Measurements from ENCODE around the gene OR11H6.
"Not testable (repeated sequence)": the region's sequence is repeated elsewhere in the genome, so short reads cannot be mapped to it uniquely, and the experiment has no call there.

OR11H6 gene, protein sequence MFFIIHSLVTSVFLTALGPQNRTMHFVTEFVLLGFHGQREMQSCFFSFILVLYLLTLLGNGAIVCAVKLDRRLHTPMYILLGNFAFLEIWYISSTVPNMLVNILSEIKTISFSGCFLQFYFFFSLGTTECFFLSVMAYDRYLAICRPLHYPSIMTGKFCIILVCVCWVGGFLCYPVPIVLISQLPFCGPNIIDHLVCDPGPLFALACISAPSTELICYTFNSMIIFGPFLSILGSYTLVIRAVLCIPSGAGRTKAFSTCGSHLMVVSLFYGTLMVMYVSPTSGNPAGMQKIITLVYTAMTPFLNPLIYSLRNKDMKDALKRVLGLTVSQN

DNA sequence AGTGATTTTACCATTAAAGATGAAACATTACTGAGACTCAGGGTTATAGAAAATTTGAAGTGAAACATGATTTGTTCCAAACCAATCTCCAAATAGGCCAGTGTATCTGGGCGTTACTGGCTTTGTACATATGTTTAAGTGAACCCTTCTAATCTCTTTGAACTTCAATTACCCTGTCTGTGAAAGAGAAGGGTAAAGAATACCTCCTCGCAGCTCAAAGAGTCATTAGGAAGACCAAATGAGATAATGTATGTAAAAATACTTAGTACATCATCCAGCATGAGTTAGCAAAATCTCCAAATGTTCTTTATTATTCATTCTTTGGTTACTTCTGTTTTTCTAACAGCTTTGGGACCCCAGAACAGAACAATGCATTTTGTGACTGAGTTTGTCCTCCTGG, at the start of gene OR11H6:
Gene OR11H6 (plus strand): TSS at position 301 of the 400 bp plus-strand sequence. CDS start 0 bp downstream, at position 301.
- DNase-seq, result no peak

DNA sequence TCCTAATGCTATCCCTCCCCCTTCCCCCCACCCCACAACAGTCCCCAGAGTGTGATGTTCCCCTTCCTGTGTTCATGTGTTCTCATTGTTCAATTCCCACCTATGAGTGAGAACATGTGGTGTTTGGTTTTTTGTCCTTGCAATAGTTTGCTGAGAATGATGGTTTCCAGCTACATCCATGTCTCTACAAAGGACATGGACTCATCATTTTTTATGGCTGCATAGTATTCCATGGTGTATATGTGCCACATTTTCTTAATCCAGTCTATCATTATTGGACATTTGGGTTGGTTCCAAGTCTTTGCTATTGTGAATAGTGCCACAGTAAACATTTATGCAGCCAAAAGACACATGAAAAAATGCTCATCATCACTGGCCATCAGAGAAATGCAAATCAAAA, 49.3 kb upstream of the OR11H6 start:
- not testable (repeated sequence) for DNase-seq

DNA sequence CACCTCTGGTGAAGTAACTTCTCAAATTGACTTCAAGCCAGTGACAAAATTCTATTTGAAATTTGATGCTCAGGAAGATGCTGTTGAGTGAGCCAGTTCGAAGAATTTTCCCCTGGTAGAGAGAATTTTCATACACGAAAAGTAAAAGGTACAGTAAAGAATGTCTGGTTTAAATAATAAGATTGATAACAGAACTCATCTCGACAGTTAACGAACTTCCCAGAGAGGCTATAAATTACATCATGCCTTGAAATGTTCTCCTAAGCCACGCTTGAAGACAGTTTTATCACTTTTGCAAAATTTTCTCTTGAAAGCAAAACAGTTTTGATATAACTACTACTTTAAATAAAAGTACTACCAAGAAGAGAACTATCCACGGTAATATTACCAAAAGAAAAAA, 47.2 kb upstream of the OR11H6 start:
- no peak for DNase-seq

DNA sequence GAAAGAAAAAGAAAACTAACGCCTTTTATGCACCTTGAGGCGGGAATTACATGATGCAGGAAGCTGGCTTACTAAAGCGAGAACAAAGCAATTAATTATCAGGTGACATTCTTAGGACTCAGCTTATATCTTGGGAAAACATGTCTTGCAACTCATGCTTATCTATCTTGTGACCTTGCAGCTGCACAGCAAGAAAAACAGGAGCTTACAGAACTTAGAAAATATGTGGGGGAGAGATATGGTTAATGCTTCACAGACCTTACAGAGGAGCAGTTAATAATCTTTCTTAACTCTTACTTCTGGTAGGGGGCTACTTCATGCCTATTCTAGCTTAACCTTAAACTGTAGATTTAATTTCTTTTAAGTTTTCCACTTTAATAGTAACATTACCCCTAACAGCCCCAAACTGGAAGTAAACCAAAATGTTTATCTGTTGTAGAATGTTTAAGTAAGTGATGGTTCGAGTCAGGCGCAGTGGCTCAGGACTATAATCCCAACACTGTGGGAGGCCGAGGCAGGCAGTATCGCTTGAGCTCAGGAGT, 46.0 kb upstream of the OR11H6 start:
- DNase-seq, result no peak

DNA sequence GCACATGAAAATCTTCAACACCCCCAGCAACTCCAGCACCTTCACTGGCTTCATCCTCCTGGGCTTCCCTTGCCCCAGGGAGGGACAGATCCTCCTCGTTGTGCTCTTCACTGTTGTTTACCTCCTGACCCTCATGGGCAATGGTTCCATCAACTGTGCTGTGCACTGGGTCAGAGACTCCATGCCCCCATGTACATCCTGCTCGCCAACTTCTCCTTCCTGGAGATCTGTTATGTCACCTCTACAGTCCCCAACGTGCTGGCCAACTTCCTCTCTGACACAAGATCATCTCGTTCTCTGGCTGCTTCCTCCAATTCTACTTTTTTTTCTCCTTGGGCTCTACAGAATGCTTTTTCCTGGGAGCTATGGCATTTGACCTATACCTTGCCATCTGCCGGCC, 44.3 kb upstream of the OR11H6 start:
- no peak for DNase-seq

DNA sequence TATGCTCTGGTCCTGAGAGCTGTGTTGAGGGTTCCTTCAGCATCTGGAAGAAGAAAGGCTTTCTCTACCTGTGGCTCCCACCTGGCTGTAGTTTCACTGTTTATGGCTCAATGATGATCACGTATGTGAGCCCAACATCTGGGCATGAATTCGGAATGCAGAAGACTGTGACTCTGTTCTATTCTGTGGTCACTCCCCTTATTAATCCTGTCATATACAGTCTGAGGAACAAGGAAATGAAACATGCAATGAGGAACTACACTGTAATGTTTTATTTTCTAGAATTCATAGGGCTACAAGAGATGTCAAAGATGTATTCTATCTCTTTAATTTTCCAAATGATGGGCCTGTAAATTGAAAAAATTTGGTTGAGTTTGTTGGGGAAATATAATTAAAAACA, 43.6 kb upstream of the OR11H6 start:
- DNase-seq, result no peak

DNA sequence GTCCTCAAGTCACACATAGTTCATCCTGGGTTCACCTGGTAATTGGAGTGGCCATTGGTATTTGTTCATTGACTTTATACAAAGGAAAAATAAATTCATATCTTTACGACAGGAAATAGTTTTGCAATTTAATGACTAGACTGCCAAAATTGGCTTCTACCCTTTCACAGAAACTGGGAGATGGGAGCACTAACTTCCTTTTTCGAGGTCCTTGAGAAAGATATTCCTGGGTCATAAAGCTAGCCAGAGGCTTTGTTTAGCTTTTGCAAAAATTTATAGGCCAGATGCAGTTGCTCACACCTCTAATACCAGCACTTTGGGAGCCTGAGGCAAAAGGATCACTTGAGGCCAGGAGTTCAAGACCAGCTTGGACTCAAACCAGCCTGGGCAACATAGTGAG, 43.0 kb upstream of the OR11H6 start:
- no peak for DNase-seq

DNA sequence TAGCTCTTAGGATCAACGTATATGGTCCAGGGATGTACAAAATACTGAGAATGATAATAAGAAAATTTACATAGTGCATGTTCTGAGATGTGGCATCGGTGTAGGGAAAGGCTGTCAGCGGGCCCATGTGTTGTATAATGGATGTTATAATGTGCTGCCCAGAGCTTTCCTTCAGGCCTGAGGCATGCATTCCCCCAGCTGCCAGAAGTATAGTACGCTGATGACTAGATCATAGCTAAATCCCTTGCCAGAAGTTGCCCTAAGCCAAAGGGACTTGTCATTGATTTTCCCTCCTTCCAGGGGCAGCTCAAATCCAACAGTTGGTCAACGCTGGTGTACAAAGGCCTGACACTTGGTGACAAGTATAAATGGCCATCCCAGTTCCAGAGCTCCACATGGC, 39.3 kb upstream of the OR11H6 start:
- no peak for DNase-seq

DNA sequence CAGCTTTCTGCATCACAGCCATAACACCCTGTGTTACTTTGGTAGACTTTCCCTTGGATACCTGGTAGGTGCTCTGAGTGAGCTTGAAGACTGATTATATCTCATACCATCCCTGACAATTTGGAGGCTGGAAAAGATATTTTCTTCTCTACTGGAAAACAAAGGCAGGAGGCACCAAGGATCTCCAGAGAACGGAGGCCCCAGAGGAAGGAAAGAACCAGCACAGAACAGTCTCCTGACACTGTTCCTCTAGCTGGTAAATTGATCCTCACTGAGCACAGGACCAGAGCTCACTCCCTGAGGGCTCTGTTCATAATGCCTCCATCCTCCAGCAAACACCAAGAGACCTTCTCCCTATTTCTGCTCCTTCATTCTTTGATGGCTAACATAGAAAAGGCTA, 32.9 kb upstream of the OR11H6 start, which contains the start of gene OR11G2:
Gene OR11G2 (plus strand): TSS at position 301 of the 400 bp plus-strand sequence. CDS start 6,542 bp downstream, outside the sequence.
- DNase-seq, result no peak

DNA sequence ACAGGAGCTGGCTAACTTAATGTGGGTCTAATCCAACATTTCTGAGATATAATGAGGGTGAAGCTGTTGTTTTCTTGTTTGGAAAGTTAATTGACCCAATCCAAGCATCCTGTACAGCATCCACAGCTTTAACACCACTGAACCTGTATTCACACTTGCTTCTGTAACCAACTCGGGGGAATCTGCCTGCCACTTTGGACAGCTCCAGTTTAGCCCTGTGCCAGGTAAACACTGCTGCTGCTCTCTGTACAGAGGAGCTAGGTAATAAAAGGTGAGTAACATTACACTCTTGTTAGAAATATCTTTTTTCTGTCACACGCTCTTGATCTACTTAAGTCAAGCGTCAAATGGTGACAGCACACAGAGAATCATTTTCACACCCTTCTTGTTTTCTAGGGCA, 32.1 kb upstream of the OR11H6 start:
- DNase-seq, result no peak

DNA sequence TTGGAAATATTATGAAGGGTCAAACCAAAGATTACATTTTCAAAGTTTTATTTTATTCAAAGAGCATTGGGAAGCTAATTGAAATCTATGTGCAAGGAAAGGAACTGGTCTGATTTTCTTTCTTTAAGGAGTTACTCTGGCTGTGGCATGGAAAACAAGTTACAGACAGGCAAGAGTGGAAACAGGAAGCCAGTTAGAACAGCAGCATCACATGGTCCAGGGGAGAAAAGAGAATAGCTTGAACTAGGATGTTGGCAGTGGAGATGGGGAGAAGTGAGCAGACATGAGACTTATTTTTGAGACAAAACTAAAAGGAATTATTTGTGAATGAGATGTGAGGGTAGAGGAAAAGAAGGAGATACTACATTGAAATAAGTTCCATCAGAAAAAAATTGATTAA, 29.4 kb upstream of the OR11H6 start:
- DNase-seq, result no peak

DNA sequence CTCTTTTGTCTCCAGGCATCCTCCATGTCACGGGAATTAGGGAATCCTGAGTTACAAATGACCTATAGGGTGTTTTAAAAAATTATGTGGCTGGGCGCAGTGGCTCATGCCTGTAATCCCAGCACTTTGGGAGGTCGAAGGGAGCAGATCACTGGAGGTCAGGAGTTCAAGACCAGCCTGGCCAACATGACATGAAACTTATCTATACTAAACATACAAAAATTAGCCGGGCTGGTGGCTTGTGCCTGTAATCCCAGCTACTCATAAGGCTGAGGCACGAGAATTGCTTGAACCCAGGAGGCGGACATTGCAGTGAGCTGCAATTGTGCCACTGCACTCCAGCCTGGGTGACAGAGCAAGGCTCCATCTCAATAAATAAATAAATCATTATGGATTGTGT, 28.3 kb upstream of the OR11H6 start:
- DNase-seq, result not testable (repeated sequence)

DNA sequence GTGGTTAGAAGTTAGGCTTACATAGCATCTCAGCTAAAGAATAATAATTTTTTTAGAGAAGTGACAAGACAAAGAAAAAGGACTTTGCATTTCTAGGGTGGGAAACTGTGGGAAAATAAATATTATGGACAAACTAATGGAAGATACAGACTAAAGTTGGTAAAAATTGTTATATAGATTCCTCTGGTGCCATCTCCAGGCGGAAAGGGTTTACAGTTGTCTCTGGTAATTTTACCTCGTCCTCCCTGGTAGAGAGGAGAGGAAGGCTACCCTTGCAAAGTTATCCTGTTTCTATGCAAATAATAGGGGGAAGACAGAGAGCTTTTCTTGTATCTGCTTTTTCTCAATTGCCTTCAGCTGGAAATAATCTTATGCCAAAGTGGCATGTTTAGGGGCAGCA, 27.6 kb upstream of the OR11H6 start:
- peak; percentile 6 for DNase-seq

DNA sequence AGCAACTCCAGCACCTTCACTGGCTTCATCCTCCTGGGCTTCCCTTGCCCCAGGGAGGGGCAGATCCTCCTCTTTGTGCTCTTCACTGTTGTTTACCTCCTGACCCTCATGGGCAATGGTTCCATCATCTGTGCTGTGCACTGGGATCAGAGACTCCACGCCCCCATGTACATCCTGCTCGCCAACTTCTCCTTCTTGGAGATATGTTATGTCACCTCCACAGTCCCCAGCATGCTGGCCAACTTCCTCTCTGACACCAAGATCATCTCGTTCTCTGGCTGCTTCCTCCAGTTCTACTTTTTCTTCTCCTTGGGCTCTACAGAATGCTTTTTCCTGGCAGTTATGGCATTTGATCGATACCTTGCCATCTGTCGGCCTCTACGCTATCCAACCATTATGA, 26.1 kb upstream of the OR11H6 start:
- no peak for DNase-seq

DNA sequence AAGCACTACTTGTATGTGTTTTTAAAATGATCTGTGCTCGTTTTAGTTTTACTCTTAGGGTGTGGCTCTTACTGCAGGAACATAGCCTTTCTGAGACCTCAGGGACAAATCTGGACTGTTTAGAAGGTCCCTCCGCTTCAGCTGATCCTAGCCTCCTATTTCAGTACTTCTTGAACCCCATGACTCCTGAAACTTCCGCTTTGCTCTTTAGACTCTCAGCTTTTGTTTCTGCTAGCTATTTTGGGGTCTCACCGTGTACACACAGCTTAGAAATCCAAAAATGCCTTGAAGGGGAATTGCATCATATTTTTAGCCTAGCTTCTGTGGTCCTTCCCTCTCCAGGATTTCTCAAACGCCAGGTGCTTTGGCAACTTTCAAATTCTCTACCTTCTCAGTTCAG, 24.5 kb upstream of the OR11H6 start:
- no peak for DNase-seq

DNA sequence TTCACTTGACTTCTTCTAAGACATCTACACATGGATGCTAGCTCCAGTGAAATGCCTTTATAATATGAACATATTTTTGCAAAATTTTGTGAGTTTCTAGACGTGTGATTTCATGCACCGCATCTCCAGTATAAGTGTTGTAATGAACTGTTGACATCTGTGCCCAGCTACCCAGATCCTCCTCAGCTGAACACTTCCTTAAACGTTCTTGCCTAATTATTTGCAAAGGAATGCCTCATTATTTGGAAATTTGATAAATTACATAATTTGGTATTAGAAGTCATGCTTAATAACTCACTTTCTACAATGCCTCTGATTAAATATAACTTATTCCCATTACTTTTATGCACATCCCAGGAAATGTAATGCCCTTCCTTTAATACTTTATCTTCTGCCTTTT, 18.8 kb upstream of the OR11H6 start:
- DNase-seq, result no peak

DNA sequence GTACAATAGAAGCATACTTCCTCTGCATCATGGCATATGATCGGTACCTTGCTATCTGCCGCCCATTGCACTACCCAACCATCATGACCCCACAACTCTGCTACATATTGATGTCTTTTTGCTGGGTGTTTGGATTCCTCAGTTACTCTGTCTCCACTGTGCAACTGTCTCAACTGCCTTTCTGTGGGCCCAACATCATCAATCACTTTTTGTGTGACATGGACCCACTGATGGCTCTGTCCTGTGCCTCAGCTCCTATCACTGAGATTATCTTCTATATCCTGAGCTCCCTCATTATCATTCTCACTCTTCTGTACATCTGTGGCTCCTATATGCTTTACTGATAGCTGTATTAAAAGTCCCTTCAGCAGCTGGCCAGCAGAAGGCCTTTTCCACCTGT, 13.9 kb upstream of the OR11H6 start:
- DNase-seq, result no peak

DNA sequence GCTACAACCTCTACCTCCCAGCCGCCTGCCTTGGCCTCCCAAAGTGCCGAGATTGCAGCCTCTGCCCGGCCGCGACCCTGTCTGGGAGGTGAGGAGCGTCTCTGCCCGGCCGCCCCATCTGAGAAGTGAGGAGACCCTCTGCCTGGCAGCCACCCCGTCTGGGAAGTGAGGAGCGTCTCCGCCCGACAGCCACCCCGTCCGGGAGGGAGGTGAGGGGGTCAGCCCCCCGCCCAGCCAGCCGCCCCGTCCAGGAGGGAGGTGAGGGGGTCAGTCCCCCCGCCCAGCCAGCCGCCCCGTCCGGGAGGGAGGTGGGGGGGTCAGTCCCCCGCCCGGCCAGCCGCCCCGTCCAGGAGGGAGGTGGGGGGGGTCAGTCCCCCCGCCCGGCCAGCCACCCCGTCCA, 11.1 kb upstream of the OR11H6 start:
- not testable (repeated sequence) for DNase-seq

DNA sequence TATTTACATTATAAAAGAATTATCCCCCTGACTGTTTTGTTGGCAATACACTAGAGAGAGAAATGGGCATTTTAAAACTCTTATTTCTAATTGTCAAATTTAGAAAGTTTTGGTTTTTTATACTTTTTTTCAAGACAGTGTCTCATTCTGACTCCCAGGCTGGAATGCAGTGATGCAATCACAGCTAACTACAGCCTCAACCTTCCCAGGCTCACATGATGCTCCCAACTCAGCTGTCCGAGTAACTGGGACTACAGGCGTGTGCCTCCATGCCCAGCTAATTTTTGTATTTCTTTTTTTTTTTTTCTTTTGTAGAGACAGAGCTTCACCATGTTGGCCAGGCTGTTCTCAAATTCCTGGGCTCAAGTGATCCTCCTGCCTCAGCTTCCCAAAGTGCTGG, 8.3 kb upstream of the OR11H6 start:
- no peak for DNase-seq

DNA sequence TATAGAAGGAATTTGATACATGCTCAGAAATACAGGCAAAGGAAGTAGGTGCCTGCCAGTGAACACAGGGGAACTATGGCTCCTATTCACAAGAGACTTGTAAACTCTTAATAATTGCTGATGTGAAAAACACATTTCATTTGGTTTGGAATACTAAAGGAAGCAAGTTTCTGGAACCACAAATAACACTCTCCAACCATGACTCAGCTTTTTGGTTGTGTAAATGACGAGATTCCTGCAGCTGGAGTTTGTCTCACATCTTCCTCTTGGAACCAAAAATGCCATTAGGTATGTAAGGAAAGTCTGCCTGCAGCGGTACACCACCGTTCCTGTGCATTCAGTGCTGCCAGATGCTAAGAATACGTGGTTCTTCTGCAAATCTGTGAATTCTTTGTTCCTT, 4.5 kb upstream of the OR11H6 start:
- DNase-seq, result no peak

DNA sequence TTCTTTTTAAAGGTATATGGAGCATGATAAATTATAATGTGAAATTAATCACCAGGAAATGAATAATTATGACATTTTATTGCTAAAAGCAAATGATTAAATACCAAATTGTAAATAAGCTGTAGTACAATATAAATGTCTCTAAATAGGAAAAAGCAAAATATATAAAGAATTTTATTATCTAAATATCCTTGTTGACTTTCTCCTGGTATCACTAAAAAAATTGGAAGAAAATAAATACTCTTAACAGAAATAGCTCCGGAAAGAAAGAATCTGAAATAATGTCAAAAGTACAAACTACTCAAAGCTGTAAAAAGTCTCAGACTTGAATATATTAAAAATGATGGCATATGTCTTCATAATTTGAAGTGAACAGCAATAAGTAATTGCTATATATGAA, 5.2 kb downstream of the OR11H6 start, which contains the start of gene OR11H7:
Gene OR11H7 (plus strand): TSS at position 301 of the 400 bp plus-strand sequence.
- DNase-seq, result no peak

DNA sequence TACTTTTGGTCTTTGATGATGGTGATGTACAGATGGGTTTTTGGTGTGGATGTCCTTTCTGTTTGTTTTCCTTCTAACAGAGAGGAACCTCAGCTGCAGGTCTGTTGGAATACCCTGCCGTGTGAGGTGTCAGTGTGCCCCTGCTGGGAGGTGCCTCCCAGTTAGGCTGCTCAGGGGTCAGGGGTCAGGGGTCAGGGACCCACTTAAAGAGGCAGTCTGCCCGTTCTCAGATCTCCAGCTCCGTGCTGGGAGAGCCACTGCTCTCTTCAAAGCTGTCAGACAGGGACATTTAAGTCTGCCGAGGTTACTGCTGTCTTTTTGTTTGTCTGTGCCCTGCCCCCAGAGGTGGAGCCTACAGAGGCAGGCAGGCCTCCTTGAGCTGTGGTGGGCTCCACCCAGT, 11.9 kb downstream of the OR11H6 start:
- not testable (repeated sequence) for DNase-seq

DNA sequence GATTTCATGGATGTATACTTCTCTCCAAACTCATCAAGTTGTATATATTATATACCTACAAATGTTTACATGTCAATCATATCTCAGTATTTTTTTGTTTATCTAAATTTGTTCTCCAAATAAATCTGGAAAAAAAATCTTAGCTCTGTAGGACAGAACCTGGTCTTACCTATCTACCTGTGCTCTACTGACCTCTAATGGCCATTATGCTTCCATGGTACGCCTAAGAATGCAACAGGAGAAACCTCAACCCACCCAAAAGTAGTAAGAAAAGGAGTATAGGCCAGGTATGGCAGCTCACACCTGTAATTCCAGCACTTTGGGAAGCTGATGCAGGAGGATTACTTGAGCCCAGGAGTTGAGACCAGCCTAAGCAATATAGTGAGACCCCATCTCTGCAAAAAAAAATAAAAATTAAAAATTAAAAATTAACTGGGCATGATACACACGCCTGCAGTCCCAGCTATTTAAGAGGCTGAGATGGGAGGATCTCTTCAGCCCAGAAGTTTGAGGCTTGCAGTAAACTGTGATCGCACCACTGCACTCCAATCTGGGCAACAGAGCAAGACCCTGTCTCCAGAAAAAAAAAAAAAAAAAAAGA, 24.2 kb downstream of the OR11H6 start:
- peak; percentile 16 for DNase-seq

DNA sequence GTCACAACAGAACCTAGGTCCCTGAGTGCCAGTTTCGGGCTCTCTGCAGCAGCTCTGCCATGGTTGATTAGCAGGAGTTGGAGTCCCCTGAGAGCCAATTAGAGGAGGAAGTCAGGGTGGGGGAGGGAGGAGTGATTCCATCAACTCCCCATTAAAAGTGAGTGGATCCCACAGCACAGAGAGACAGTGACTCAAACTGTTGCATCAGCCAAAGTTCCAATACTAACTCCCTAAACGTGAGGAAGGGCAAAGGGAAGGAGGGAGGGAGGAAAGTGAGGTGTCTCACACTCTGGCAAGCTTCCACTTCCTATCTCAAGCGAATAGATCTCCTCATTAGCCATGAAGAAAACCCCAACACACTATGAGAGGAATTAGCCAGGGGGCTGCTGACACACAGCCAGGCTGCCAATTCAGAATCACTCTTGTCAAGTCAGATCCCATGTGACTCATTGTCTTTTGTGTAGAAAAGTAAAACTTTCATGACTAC, 39.2 kb downstream of the OR11H6 start:
- DNase-seq, result no peak

Data from CD4-positive, alpha-beta T cell treated with Interleukin-17A for 1 hour (primary cell).